ENCODE measurements around the gene RILPL1. TPM values are rescaled to one million over a fixed set of nuclear protein-coding genes. Genes with fewer than 3 reads are reported as not detected.
A peak's percentile ranks its signal among the peaks of the same experiment; 100 is the strongest.

Gene RILPL1
- total and polyA plus RNA-seq, 9 of the 15 experiments (the other 6 are each of a cell fraction or from before 2014, with no cell fraction given): 0.25 to 10.6 (median 8.6) TPM

GRCh38 chr12:123532808-123533649, 490 bp downstream of the RILPL1 start (continued):
- TF ChIP-seq TSHZ1 (CRISPR knock-in tag; IDR thresholded peaks at IDR 0.05) (no peak), ZMIZ1 (IDR thresholded peaks at IDR 0.05; ENCODE audit: low read depth in 2 of 2, low read length in 2 of 2) (peak in 1 of 2 experiments; percentile 9; a peak in 1 of 4 replicates), HNRNPK (IDR thresholded peaks at IDR 0.05; ENCODE audit: low read depth, low read length, poor library complexity, severe bottlenecking) (no peak), ETS2 (tag; IDR thresholded peaks at IDR 0.05; ENCODE audit: borderline replicate concordance, poor library complexity, severe bottlenecking) (no peak), ELF1 (tag; IDR thresholded peaks at IDR 0.05) (no peak), ZBTB11 (CRISPR knock-in tag; IDR thresholded peaks at IDR 0.05) (no peak; a peak in 1 of 6 replicates), PHF21A (IDR thresholded peaks at IDR 0.05; ENCODE audit: borderline replicate concordance, low read depth) (no peak), ZNF316 (IDR thresholded peaks at IDR 0.05) (no peak), ZNF639 (CRISPR knock-in tag; conservative IDR thresholded peaks at IDR 0.05 in 1 of 2, IDR thresholded peaks at IDR 0.05 in 1 of 2) (no peak), MTF1 (CRISPR knock-in tag; IDR thresholded peaks at IDR 0.05; ENCODE audit: borderline replicate concordance) (no peak), HDAC2 (IDR thresholded peaks at IDR 0.05) (peak; percentile 80; the same call in 1 of the 2 replicates), ZNF263 (CRISPR knock-in tag; IDR thresholded peaks at IDR 0.05; ENCODE audit: borderline replicate concordance) (peak; percentile 58; the same call in 1 of the 2 replicates)

All from K562 (cell line).